HepG2 (cell line): ENCODE measurements around the gene C1QTNF12. TPM values are rescaled to one million over a fixed set of nuclear protein-coding genes. Genes with fewer than 3 reads are reported as not detected.

Experiments used
- ATAC-seq: fragments of 200-7000 bp; cut with Tn5 transposase; 3 replicates; pipeline ENCODE4 v1.9.1; 2020; ENCODE audit warnings: mild to moderate bottlenecking, moderate library complexity
- BruUV-seq: library from RNA; stranded (reverse); fragments of 400-500 nt; replicated peaks from 2 replicates; lab custom pipeline; 2021; lab: Mats Ljungman, UMichigan
- CTCF ChIA-PET: fragments of 300-600 bp; formaldehyde crosslinking; extraction: SDS; loops from one replicate; lab custom pipeline; 2021; ENCODE audit warnings: low total read pairs, inconsistent platforms, low intra/inter-chr PET ratio; lab: Yijun Ruan, JAX
- POLR2A ChIA-PET: fragments of 350-600 bp; sonication (Branson Sonifier 250); formaldehyde crosslinking; loops from one replicate; lab custom pipeline; 2020; ENCODE audit warnings: antibody characterized with exemption, inconsistent platforms; lab: Yijun Ruan, JAX
- DNase-seq: peaks from one replicate; pipeline ENCODE4 v3.0.0-alpha.2; 2015; ENCODE audit warnings: low spot score
- FAIRE-seq: peaks from 3 replicates; lab custom pipeline; 2011; peaks lifted over from hg19 to GRCh38; lab: Jason Lieb, UNC
- H2AFZ ChIP-seq: one replicate; pipeline ENCODE4 v1.6.1; 2011; ENCODE audit warnings: low read length, inconsistent platforms
- H3K27ac ChIP-seq: fragments of 300-600 bp; 3 replicates; pipeline ENCODE4 v1.8.0; 2011; ENCODE audit warnings: mixed run types, mild to moderate bottlenecking, mixed read lengths, low read length, inconsistent platforms; ENCODE audit not compliant: insufficient read depth; ENCODE audit errors: extremely low read length
- H3K27me3 ChIP-seq, 2 experiments: fragments of 200-600 bp in 1 of 2; 2 replicates in 1 of 2; 3 replicates in 1 of 2; pipeline versions ENCODE4 v1.6.0 to v1.8.0; 2011; ENCODE audit warnings: low read length in 2 of 2, mild to moderate bottlenecking in 2 of 2, moderate library complexity in 2 of 2, inconsistent platforms in 1 of 2; ENCODE audit not compliant: insufficient read depth in 2 of 2, control insufficient read depth in 1 of 2
- H3K36me3 ChIP-seq, 2 experiments: fragments of 200-600 bp in 1 of 2; replicated peaks in 1 of 2; 2 replicates in 1 of 2; 3 replicates in 1 of 2; pipeline versions ENCODE4 v1.5.1 to v1.8.0; 2011; ENCODE audit warnings: low read length in 2 of 2, inconsistent platforms in 1 of 2; ENCODE audit not compliant: insufficient read depth in 2 of 2, control insufficient read depth in 1 of 2
- H3K4me1 ChIP-seq: 2 replicates; pipeline ENCODE4 v1.5.1; 2012; ENCODE audit warnings: low read length, inconsistent platforms; ENCODE audit not compliant: insufficient read depth
- H3K4me2 ChIP-seq: 2 replicates; pipeline ENCODE4 v1.6.0; 2011; ENCODE audit warnings: low read depth, low read length, inconsistent platforms
- H3K4me3 ChIP-seq, 3 experiments: fragments of 200-600 bp in 1 of 3; sonication (generic), shearing (Covaris generic) in 1 of 3; replicated peaks in 1 of 3; 2 replicates each; pipeline ENCODE4 v1.5.1; 2011 to 2016; ENCODE audit warnings: low read length in 3 of 3, inconsistent platforms in 2 of 3, low read depth in 2 of 3, mild to moderate bottlenecking in 2 of 3, control low read depth in 1 of 3, mixed read lengths in 1 of 3; ENCODE audit not compliant: insufficient read depth in 1 of 3
- H3K79me2 ChIP-seq: one replicate; pipeline ENCODE4 v1.6.1; 2011; ENCODE audit warnings: low read length, inconsistent platforms; ENCODE audit not compliant: insufficient read depth
- H3K9ac ChIP-seq: 2 replicates; pipeline ENCODE4 v1.6.0; 2011; ENCODE audit warnings: mild to moderate bottlenecking, low read depth, low read length, inconsistent platforms; ENCODE audit not compliant: insufficient read depth
- H3K9me3 ChIP-seq: 2 replicates; pipeline ENCODE4 v1.5.1; 2012; ENCODE audit warnings: mild to moderate bottlenecking, low read length
- H4K20me1 ChIP-seq: 2 replicates; pipeline ENCODE4 v1.6.0; 2011; ENCODE audit warnings: inconsistent platforms, mild to moderate bottlenecking, low read length, moderate library complexity; ENCODE audit not compliant: insufficient read depth
- FUBP1 ChIP-seq: sonication (generic); formaldehyde crosslinking; IDR thresholded peaks from 2 replicates; pipeline ENCODE4 v1.5.1; 2020; ENCODE audit warnings: missing genetic modification reagents, mild to moderate bottlenecking, borderline replicate concordance
- MATR3 ChIP-seq: sonication (generic); formaldehyde crosslinking; IDR thresholded peaks from 2 replicates; pipeline ENCODE4 v1.4.0; 2020; ENCODE audit warnings: missing genetic modification reagents
- NFE2 ChIP-seq: sonication (generic); formaldehyde crosslinking; IDR thresholded peaks from 2 replicates; pipeline ENCODE4 v1.4.0; 2020; ENCODE audit warnings: missing genetic modification reagents
- YY1 ChIP-seq: IDR thresholded peaks from 2 replicates; pipeline ENCODE4 v1.6.1; 2011; ENCODE audit warnings: low read length, low read depth, moderate library complexity, mild to moderate bottlenecking; ENCODE audit not compliant: insufficient read depth, insufficient replicate concordance
- ZMYM3 ChIP-seq: sonication (generic); formaldehyde crosslinking; IDR thresholded peaks from 2 replicates; pipeline ENCODE4 v1.5.1; 2020; ENCODE audit warnings: mild to moderate bottlenecking, missing genetic modification reagents
- ZNF703 ChIP-seq: sonication (generic); formaldehyde crosslinking; IDR thresholded peaks from 2 replicates; pipeline ENCODE4 v1.5.1; 2020; ENCODE audit warnings: missing genetic modification reagents, mild to moderate bottlenecking, moderate library complexity, borderline replicate concordance
- ZSCAN22 ChIP-seq: sonication (generic); formaldehyde crosslinking; IDR thresholded peaks from 2 replicates; pipeline ENCODE4 v1.4.0; 2020; ENCODE audit warnings: mild to moderate bottlenecking, missing genetic modification reagents
- WGBS: methylation state at CpG from one replicate; pipeline ENCODE4 v1.1.6; 2017; ENCODE audit warnings: low lambda C conversion rate; 5-methylcytosine and 5-hydroxymethylcytosine counted together
- in situ Hi-C: cut with HindIII; loops from 2 replicates; pipeline ENCODE4 v1.10.0; 2017; ENCODE audit warnings: low pct_unique_long_range_greater_than_20kb; ENCODE audit not compliant: extremely low pct_ligation_motif_present
- intact Hi-C: fragments of 100-400 bp; cut with micrococcal nuclease; formaldehyde crosslinking; loops from one replicate; pipeline ENCODE4 v1.10.0; 2022; ENCODE audit not compliant: unreplicated experiment
- polyA plus RNA-seq, 8 experiments: library from polyadenylated mRNA; depleted of rRNA in 3 of 8; stranded (reverse) in 7 of 8; unstranded in 1 of 8; fragments of >200 nt; fragmentation: Illumina TruSeq in 4 of 8; extraction: Trizol in 4 of 8; gene quantifications; 2 replicates each; pipeline versions ENCODE4 v1.2.1 to v1.2.3, GENCODE V29; 2011 to 2016; ENCODE audit warnings: low read depth in 4 of 8, missing spikeins in 1 of 8, mixed read lengths in 1 of 8; ENCODE audit not compliant: insufficient read depth in 1 of 8
- total RNA-seq, 5 experiments: library from RNA; depleted of rRNA; stranded (reverse); fragments of >200 nt; fragmentation: Illumina TruSeq; extraction: Trizol; gene quantifications; 2 replicates each; pipeline ENCODE4 v1.2.3, GENCODE V29; 2016; ENCODE audit warnings: low read depth in 1 of 5
- TF ChIP-seq, protein P1 (sequence below): sonication (generic); formaldehyde crosslinking; IDR thresholded peaks from 2 replicates; pipeline ENCODE4 v1.4.0; 2020; ENCODE audit warnings: mild to moderate bottlenecking, missing genetic modification reagents

C1QTNF12 gene
- total and polyA plus RNA-seq, 2 of the 13 experiments (the other 11 are each of a cell fraction or from before 2014, with no cell fraction given) = 0.18 to 0.64 TPM

DNA sequence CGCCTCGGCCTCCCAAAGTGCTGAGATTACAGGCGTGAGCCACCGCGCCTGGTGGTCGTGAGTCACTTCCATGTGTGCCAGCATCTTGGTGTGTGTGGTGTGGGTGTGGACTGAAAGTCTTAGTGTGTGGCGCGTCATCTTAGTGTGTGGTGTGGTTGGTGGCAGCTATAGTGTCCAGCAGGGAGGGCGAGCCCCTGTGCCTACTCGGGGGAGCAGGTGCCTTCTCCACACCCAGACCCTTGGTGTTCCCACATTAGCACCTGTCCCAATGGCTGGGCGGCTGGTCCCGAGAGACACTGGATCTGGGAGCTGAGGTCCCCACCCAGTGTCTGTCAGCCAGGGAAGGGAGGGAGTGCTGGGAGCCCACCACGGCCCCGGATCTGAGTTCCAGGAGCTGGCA, 36.5 kb upstream of the C1QTNF12 start:
- TF ChIP-seq, protein P1, sequence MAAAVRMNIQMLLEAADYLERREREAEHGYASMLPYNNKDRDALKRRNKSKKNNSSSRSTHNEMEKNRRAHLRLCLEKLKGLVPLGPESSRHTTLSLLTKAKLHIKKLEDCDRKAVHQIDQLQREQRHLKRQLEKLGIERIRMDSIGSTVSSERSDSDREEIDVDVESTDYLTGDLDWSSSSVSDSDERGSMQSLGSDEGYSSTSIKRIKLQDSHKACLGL = no peak
- TF ChIP-seq ZNF703 (no peak), ZSCAN22 (no peak), NFE2 (CRISPR knock-in tag) (no peak), ZMYM3 (CRISPR knock-in tag) (no peak), YY1 (no peak), MATR3 (CRISPR knock-in tag) (no peak), FUBP1 (CRISPR knock-in tag) (no peak)
- WGBS = 91% methylated on average over 12 of the region's 14 CpGs
- no peak for DNase-seq
- Histone ChIP-seq H3K4me3 (no peak overlapping the region), H2AFZ (no peak overlapping the region), H3K27ac (no peak overlapping the region), H3K36me3 (no peaks in the 10 kb centered on the region), H3K9ac (no peak overlapping the region), H3K9me3 (no peaks in the 10 kb centered on the region), H3K4me1 (peaks cover 67% of the 10 kb centered on the region), H3K27me3 (peaks cover 0 to 2% of the 10 kb centered on the region in 2 experiments; a peak in 1 of 5 replicates), H4K20me1 (no peaks in the 10 kb centered on the region), H3K79me2 (no peaks in the 10 kb centered on the region), H3K4me2 (no peak overlapping the region)
- no peak for FAIRE-seq
- ATAC-seq = no peak
- in situ Hi-C loops (no loop called here), intact Hi-C loops (no loop called here)
- BruUV-seq = no TSS peak
- POLR2A ChIA-PET = no interaction called here
- CTCF ChIA-PET = no interaction called here
